GM19238 (cell line): Measurements from ENCODE around the gene EFNA5.

Experiments used
- DNase-seq: peaks from one replicate; pipeline ENCODE4 v3.0.0; 2011; ENCODE audit warnings: low spot score; ENCODE audit not compliant: insufficient read length

The EFNA5 gene

GRCh38 chr5:107546719-107547118 is 124.0 kb downstream of the EFNA5 start:
- no peak for DNase-seq

GRCh38 chr5:107545486-107545885 is 125.3 kb downstream of the EFNA5 start:
- DNase-seq: no peak

- DNase-seq: no peak
Measured at GRCh38 chr5:107544967-107545366, 125.8 kb downstream of the EFNA5 start.

GRCh38 chr5:107544476-107544875 is 126.3 kb downstream of the EFNA5 start:
- no peak for DNase-seq

- DNase-seq: no peak
Measured at GRCh38 chr5:107543868-107544267, 126.9 kb downstream of the EFNA5 start.

GRCh38 chr5:107542831-107543231 is 127.9 kb downstream of the EFNA5 start:
- DNase-seq: no peak

- no peak for DNase-seq
Measured at GRCh38 chr5:107542428-107542827, 128.3 kb downstream of the EFNA5 start.

- no peak for DNase-seq
Measured at GRCh38 chr5:107541400-107541799, 129.3 kb downstream of the EFNA5 start.

GRCh38 chr5:107539726-107540330 is 130.9 kb downstream of the EFNA5 start:
- no peak for DNase-seq

- no peak for DNase-seq
Measured at GRCh38 chr5:107538805-107539445, 131.8 kb downstream of the EFNA5 start.

- no peak for DNase-seq
Measured at GRCh38 chr5:107538331-107538730, 132.4 kb downstream of the EFNA5 start.

GRCh38 chr5:107535849-107536248 is 134.9 kb downstream of the EFNA5 start:
- DNase-seq: no peak

- DNase-seq: no peak
Measured at GRCh38 chr5:107533910-107534876, 136.5 kb downstream of the EFNA5 start.

- DNase-seq: no peak
Measured at GRCh38 chr5:107532916-107533315, 137.8 kb downstream of the EFNA5 start.

GRCh38 chr5:107532169-107532878 is 138.4 kb downstream of the EFNA5 start:
- DNase-seq: no peak

GRCh38 chr5:107531308-107531707 is 139.4 kb downstream of the EFNA5 start:
- DNase-seq: no peak

- DNase-seq: no peak
Measured at GRCh38 chr5:107529618-107530017, 141.1 kb downstream of the EFNA5 start.

GRCh38 chr5:107526270-107526937 is 144.3 kb downstream of the EFNA5 start:
- no peak for DNase-seq

- DNase-seq: no peak
Measured at GRCh38 chr5:107524111-107524510, 146.6 kb downstream of the EFNA5 start.

GRCh38 chr5:107523029-107523680 is 147.6 kb downstream of the EFNA5 start:
- DNase-seq: no peak
